Measurements from ENCODE around the gene CPSF6.

DNA sequence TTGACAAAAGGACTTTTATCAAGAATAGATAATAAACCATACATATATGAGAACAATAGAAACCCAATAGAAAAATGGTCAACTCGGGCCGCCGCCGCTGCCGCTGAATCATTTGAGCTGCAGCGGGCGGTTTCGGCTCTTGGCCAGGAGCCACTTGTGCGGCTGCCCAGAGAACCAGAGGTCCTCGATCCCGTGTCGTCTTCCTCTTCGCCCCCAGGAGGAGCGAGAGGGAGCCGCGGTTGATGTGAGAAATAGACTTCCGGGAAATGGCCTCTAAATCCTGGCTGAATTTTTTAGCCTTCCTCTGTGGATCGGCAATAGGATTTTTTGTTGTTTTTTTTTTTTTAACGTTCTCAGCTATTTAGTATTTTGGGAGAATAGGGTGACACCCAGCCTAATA, 44.8 kb downstream of the CPSF6 start:
- TF ChIP-seq, protein P1, sequence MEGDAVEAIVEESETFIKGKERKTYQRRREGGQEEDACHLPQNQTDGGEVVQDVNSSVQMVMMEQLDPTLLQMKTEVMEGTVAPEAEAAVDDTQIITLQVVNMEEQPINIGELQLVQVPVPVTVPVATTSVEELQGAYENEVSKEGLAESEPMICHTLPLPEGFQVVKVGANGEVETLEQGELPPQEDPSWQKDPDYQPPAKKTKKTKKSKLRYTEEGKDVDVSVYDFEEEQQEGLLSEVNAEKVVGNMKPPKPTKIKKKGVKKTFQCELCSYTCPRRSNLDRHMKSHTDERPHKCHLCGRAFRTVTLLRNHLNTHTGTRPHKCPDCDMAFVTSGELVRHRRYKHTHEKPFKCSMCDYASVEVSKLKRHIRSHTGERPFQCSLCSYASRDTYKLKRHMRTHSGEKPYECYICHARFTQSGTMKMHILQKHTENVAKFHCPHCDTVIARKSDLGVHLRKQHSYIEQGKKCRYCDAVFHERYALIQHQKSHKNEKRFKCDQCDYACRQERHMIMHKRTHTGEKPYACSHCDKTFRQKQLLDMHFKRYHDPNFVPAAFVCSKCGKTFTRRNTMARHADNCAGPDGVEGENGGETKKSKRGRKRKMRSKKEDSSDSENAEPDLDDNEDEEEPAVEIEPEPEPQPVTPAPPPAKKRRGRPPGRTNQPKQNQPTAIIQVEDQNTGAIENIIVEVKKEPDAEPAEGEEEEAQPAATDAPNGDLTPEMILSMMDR (optimal IDR thresholded peaks at IDR 0.05 in 1 of 3, IDR thresholded peaks at IDR 0.05 in 1 of 3, conservative IDR thresholded peaks at IDR 0.05 in 1 of 3; ENCODE audit: extremely low read depth in 1 of 3, insufficient read depth in 2 of 3, low read length in 3 of 3) = peak in 1 of 3 experiments; percentile 2
- no peak for TF ChIP-seq EZH2 (IDR thresholded peaks at IDR 0.05; ENCODE audit: low read length)

All from keratinocyte (primary cell).